GM18508 (cell line): Measurements from ENCODE around the gene PCSK6.
A peak's percentile ranks its signal among the peaks of the same experiment; 100 is the strongest.
"Not testable (repeated sequence)": the region's sequence is repeated elsewhere in the genome, so short reads cannot be mapped to it uniquely, and the experiment has no call there.

Experiments used
- ATAC-seq: cut with Tn5 transposase; IDR thresholded peaks from one replicate; pipeline ENCODE4 v1.9.1; 2021; ENCODE audit warnings: moderate number of reproducible peaks; ENCODE audit not compliant: insufficient read depth, unreplicated experiment

Gene PCSK6

GRCh38 chr15:101411085-101411484, 78.4 kb downstream of the PCSK6 start:
- ATAC-seq, result no peak

- ATAC-seq, result no peak
Observed at GRCh38 chr15:101410612-101411011, 78.9 kb downstream of the PCSK6 start.

GRCh38 chr15:101409621-101410020, 79.9 kb downstream of the PCSK6 start:
- ATAC-seq, result no peak

GRCh38 chr15:101407966-101408775, 81.3 kb downstream of the PCSK6 start:
- no peak for ATAC-seq

GRCh38 chr15:101407439-101407838, 82.1 kb downstream of the PCSK6 start:
- peak; percentile 85 for ATAC-seq

- ATAC-seq, result no peak
Observed at GRCh38 chr15:101406526-101407195, 82.8 kb downstream of the PCSK6 start.

GRCh38 chr15:101406036-101406435, 83.5 kb downstream of the PCSK6 start:
- no peak for ATAC-seq

- no peak for ATAC-seq
Observed at GRCh38 chr15:101404245-101404644, 85.3 kb downstream of the PCSK6 start.

GRCh38 chr15:101402883-101403282, 86.6 kb downstream of the PCSK6 start:
- not testable (repeated sequence) for ATAC-seq

GRCh38 chr15:101401286-101401685, 88.2 kb downstream of the PCSK6 start:
- ATAC-seq, result no peak

- no peak for ATAC-seq
Observed at GRCh38 chr15:101399431-101399830, 90.1 kb downstream of the PCSK6 start.

- ATAC-seq, result no peak
Observed at GRCh38 chr15:101398247-101398646, 91.3 kb downstream of the PCSK6 start.

GRCh38 chr15:101397521-101398003, 91.9 kb downstream of the PCSK6 start:
- no peak for ATAC-seq

GRCh38 chr15:101396484-101397261, 92.8 kb downstream of the PCSK6 start:
- ATAC-seq, result no peak

GRCh38 chr15:101394654-101395053, 94.9 kb downstream of the PCSK6 start:
- no peak for ATAC-seq

GRCh38 chr15:101394056-101394630, 95.4 kb downstream of the PCSK6 start:
- no peak for ATAC-seq

- ATAC-seq, result no peak
Observed at GRCh38 chr15:101393172-101393571, 96.3 kb downstream of the PCSK6 start.

GRCh38 chr15:101391981-101392640, 97.4 kb downstream of the PCSK6 start:
- ATAC-seq, result peak; percentile 76

GRCh38 chr15:101391431-101391830, 98.1 kb downstream of the PCSK6 start:
- no peak for ATAC-seq

- ATAC-seq, result no peak
Observed at GRCh38 chr15:101390462-101390861, 99.0 kb downstream of the PCSK6 start.
